ENCODE results near the gene LIPE. TPM values are rescaled to one million over a fixed set of nuclear protein-coding genes. Genes with fewer than 3 reads are reported as not detected.
"Not testable (repeated sequence)": the region's sequence is repeated elsewhere in the genome, so short reads cannot be mapped to it uniquely, and the experiment has no call there.

Gene LIPE
- polyA plus RNA-seq, 3 donors from 2014 or later = 1.9 to 3.9 (median 2.3) TPM

DNA sequence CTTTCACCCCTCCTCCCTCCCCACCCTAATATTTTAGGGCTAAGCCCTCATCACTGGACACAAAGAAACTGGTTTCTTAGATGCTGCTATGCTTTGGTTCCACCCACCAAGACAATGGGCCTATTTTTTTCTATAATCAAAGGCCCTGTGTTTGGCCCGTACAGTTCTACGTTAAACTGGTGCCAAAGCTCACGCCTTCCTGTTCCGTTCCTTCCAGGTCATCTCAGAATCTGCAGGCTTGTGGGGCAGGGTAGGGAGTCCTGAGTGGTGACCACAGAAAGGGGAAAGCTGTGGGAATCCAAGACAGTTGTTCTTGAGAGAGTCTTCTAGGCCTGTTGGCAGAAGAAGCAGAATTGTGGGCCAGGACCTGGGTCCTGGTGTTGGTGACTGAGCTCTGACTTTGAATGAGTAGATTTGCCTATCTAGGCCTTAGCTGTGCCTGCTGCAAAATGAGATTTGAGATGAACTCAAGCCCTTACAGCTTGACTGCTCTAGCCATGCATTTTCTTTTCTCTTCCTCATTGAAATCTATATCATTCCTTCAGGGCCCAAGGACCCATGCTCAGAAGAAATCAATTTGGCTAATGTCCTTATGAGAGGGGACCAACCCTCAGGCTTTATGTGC is 34.6 kb upstream of the LIPE start:
- Mint-ChIP-seq H3K4me3 (no peak overlapping the region), H3K27me3 (ENCODE audit: low read depth in 3 of 3) (peaks cover 0 to 2% (median 2%) of the 10 kb centered on the region in 3 donors), H3K9me3 (no peaks in the 10 kb centered on the region), H3K27ac (peak overlapping the region in 1 of 6 donors; percentile 70), H3K36me3 (peaks cover 0 to 9% (median 0%) of the 10 kb centered on the region in 3 donors), H3K4me1 (no peaks in the 10 kb centered on the region)
- no peak for DNase-seq

DNA sequence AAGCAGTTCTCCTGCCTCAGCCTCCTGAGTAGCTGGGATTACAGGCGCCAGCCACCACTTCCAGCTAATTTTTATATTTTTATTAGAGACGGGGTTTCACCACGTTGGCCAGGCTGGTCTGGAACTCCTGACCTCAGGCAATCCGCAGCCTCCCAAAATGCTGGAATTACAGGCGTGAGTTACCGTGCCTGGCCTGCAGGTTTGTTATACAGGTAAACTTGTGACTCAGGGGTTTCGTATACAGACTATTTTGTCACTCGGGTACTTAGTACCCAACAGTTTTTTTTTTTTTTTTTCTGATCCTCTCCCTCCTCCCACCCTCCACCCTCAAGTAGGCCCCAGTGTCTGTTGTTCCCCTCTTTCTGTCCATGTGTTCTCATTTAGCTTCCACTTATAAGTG is 34.0 kb upstream of the LIPE start:
- not testable (repeated sequence) for H3K4me1 Mint-ChIP-seq; H3K27me3 Mint-ChIP-seq (ENCODE audit: low read depth in 3 of 3); H3K4me3 Mint-ChIP-seq; H3K27ac Mint-ChIP-seq; DNase-seq; H3K36me3 Mint-ChIP-seq; H3K9me3 Mint-ChIP-seq

DNA sequence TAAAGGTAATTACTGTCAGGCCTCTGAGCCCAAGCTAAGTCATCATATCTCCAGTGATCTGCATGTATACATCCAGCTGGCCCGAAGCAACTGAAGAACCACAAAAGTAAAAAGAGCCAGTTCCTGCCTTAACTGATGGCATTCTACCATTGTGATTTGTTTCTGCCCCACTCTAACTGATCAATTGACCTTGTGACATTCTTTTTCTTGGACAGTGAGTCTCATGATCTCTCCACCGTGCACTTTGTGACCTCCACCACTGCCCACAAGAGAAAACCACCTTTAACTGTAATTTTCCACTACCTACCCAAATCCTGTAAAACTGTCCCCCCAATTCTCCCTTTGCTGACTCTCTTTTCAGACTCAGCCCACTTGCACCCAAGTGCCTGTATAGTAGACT is 32.7 kb upstream of the LIPE start:
- H3K27ac Mint-ChIP-seq = peak overlapping the region in 1 of 6 donors; percentile 37
- peaks cover under 1 to 2% (median 2%) of the 10 kb centered on the region in 3 donors for H3K27me3 Mint-ChIP-seq (ENCODE audit: low read depth in 3 of 3)
- H3K4me1 Mint-ChIP-seq = no peaks in the 10 kb centered on the region
- H3K9me3 Mint-ChIP-seq = no peaks in the 10 kb centered on the region
- no peak overlapping the region for H3K4me3 Mint-ChIP-seq
- H3K36me3 Mint-ChIP-seq = peaks cover 0 to 9% (median 0%) of the 10 kb centered on the region in 3 donors
- DNase-seq = no peak

- H3K27ac Mint-ChIP-seq = no peak overlapping the region
- peaks cover 2 to 8% (median 4%) of the 10 kb centered on the region in 3 donors for H3K27me3 Mint-ChIP-seq (ENCODE audit: low read depth in 3 of 3)
- H3K36me3 Mint-ChIP-seq = peaks cover 0 to 9% (median 0%) of the 10 kb centered on the region in 3 donors
- H3K4me1 Mint-ChIP-seq = peaks cover 0 to 1% of the 10 kb centered on the region in 2 donors
- H3K4me3 Mint-ChIP-seq = no peak overlapping the region
- no peaks in the 10 kb centered on the region for H3K9me3 Mint-ChIP-seq
- no peak for DNase-seq
Measured at GRCh38 chr19:42455621-42456081, 28.5 kb upstream of the LIPE start.

GRCh38 chr19:42455086-42455485 is 27.9 kb upstream of the LIPE start:
- DNase-seq = no peak
- H3K9me3 Mint-ChIP-seq = no peaks in the 10 kb centered on the region

GRCh38 chr19:42452590-42452989 is 25.4 kb upstream of the LIPE start:
- no peaks in the 10 kb centered on the region for H3K9me3 Mint-ChIP-seq
- H3K27me3 Mint-ChIP-seq (ENCODE audit: low read depth in 3 of 3) = peaks cover 0 to 6% (median 4%) of the 10 kb centered on the region in 3 donors
- no peak overlapping the region for H3K4me3 Mint-ChIP-seq
- H3K27ac Mint-ChIP-seq = no peak overlapping the region
- no peaks in the 10 kb centered on the region for H3K36me3 Mint-ChIP-seq
- DNase-seq = no peak
- peaks cover 0 to 1% of the 10 kb centered on the region in 2 donors for H3K4me1 Mint-ChIP-seq

More at GRCh38 chr19:42455086-42455485, 27.9 kb upstream of the LIPE start:
- peaks cover 0 to 8% (median 4%) of the 10 kb centered on the region in 3 donors for H3K27me3 Mint-ChIP-seq (ENCODE audit: low read depth in 3 of 3)
- H3K27ac Mint-ChIP-seq = no peak overlapping the region
- H3K4me1 Mint-ChIP-seq = peaks cover 0 to 1% of the 10 kb centered on the region in 2 donors
- H3K36me3 Mint-ChIP-seq = peaks cover 0 to 6% (median 0%) of the 10 kb centered on the region in 3 donors
- no peak overlapping the region for H3K4me3 Mint-ChIP-seq

DNA sequence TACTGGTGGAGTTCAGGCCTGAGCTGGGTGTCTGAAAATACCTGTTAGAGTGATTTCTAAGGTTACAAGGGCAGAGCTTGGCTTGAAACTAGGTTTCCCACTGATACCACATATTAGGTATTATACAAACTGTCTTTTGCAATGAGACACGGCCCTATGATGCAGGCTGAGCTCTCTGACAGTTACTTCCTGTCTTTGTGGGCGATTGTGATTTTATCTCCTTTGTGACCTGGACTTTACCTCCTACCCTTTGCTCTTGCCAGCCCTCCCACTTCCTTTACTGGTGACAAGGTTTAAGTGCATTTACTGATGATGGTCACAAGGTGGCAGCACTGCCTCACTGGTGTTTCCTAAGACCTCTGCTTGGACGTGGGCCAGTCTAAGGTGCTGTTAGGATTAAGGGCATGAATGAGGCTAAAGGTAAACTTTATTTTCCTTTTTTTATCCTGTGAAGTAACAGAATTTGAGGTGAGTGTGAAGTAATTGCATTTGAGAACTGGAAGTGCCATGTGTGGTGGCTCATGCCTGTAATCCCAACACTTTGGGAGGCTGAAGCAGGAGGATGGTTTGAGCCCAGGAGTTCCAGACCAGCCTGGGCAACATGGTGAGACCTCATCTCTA is 23.2 kb upstream of the LIPE start:
- Mint-ChIP-seq H3K4me1 (peaks cover 0 to 1% of the 10 kb centered on the region in 2 donors), H3K36me3 (no peaks in the 10 kb centered on the region), H3K27me3 (ENCODE audit: low read depth in 3 of 3) (peaks cover 0 to 6% (median 4%) of the 10 kb centered on the region in 3 donors), H3K9me3 (no peaks in the 10 kb centered on the region), H3K4me3 (no peak overlapping the region), H3K27ac (no peak overlapping the region)
- peak; percentile 79 to 87 (median 82) for DNase-seq

GRCh38 chr19:42448306-42448705 is 21.1 kb upstream of the LIPE start:
- H3K4me3 Mint-ChIP-seq; H3K36me3 Mint-ChIP-seq; DNase-seq; H3K9me3 Mint-ChIP-seq; H3K27ac Mint-ChIP-seq; H3K27me3 Mint-ChIP-seq (ENCODE audit: low read depth in 3 of 3); H3K4me1 Mint-ChIP-seq: not testable (repeated sequence)

DNA sequence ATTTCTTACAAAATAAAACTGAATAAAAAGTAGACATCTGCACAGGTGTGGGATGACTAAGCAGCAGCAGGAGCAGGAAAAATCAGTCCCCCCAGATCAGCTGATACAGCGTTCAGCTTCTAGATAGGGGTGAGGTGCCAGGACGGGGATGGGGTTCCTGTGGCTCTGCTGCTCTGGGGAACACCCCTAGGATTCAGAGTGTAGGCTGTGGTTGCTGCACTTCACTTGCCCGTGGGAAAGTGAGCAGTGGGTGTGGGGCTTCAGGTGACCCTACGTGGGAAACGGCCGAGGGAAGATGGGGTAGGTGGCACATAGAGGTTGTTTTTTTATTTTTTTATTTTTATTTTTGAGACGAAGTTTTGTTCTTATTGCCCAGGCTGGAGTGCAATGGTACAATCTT is 18.8 kb upstream of the LIPE start:
- H3K27ac Mint-ChIP-seq = no peak overlapping the region
- DNase-seq = no peak
- peaks cover 0 to 2% (median 2%) of the 10 kb centered on the region in 3 donors for H3K27me3 Mint-ChIP-seq (ENCODE audit: low read depth in 3 of 3)
- H3K9me3 Mint-ChIP-seq = no peaks in the 10 kb centered on the region
- peaks cover 5% of the 10 kb centered on the region in 2 donors for H3K4me1 Mint-ChIP-seq
- H3K4me3 Mint-ChIP-seq = no peak overlapping the region
- no peaks in the 10 kb centered on the region for H3K36me3 Mint-ChIP-seq

DNA sequence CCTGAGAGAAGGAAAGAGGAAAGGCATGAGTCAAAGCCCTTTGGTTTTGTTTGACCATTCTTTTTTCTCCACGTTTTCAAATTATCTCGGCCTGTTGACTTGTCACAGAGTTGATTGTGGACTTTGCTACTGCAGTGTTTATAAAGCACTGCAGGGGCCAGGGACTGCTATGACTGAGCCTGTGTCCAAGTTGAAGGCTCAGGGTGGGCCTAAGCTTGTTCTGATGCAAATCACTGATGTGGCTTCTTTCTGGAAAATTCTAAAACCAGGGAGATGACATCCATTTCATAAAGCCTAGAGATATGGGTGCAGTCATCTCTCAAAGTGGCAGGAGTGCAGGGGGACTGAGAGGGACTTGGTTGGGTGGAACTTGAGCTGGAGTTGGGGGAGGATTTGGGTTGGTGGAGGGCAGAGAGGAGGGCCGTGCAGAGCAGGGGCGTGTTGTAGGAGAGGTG is 16.8 kb upstream of the LIPE start:
- peaks cover 10 to 21% of the 10 kb centered on the region in 2 donors for H3K4me1 Mint-ChIP-seq
- no peak overlapping the region for H3K4me3 Mint-ChIP-seq
- no peak for DNase-seq
- peaks cover 2 to 5% (median 3%) of the 10 kb centered on the region in 3 donors for H3K27me3 Mint-ChIP-seq (ENCODE audit: low read depth in 3 of 3)
- no peaks in the 10 kb centered on the region for H3K9me3 Mint-ChIP-seq
- peak overlapping the region in 2 of 6 donors; percentile 17 to 70 for H3K27ac Mint-ChIP-seq
- no peaks in the 10 kb centered on the region for H3K36me3 Mint-ChIP-seq

- Mint-ChIP-seq H3K27ac (peak within 1 kb of the TSS in 1 of 6 donors; percentile 70), H3K36me3 (no peaks in the 10 kb centered on the region), H3K9me3 (no peaks in the 10 kb centered on the region), H3K4me3 (no peak within 1 kb of the TSS), H3K4me1 (peaks cover 14 to 29% of the 10 kb centered on the region in 2 donors), H3K27me3 (ENCODE audit: low read depth in 3 of 3) (peaks cover 2 to 5% (median 3%) of the 10 kb centered on the region in 3 donors)
- DNase-seq = no peak
Measured at GRCh38 chr19:42442833-42443232, 15.6 kb upstream of the LIPE start, which contains the start of gene CXCL17. Gene CXCL17 (minus strand): TSS chr19:42442946. CDS start chr19:42442832, 114 bp downstream.

GRCh38 chr19:42441049-42441445 is 13.9 kb upstream of the LIPE start:
- Mint-ChIP-seq H3K9me3 (no peaks in the 10 kb centered on the region), H3K36me3 (no peaks in the 10 kb centered on the region), H3K4me3 (peak overlapping the region in 1 of 5 donors; percentile 33), H3K27me3 (ENCODE audit: low read depth in 3 of 3) (peaks cover 2 to 5% (median 3%) of the 10 kb centered on the region in 3 donors), H3K4me1 (peaks cover 14 to 29% of the 10 kb centered on the region in 2 donors), H3K27ac (peak overlapping the region in 2 of 6 donors; percentile 8 to 58)
- DNase-seq = peak in 1 of 3 donors; percentile 19

GRCh38 chr19:42440357-42441048 is 13.3 kb upstream of the LIPE start:
- H3K4me1 Mint-ChIP-seq = peaks cover 14 to 29% of the 10 kb centered on the region in 2 donors

GRCh38 chr19:42436006-42436405 is 8.8 kb upstream of the LIPE start:
- Mint-ChIP-seq H3K4me1 (peaks cover 9 to 24% of the 10 kb centered on the region in 2 donors), H3K27ac (no peak overlapping the region), H3K4me3 (no peak overlapping the region), H3K36me3 (no peaks in the 10 kb centered on the region), H3K9me3 (no peaks in the 10 kb centered on the region), H3K27me3 (ENCODE audit: low read depth in 3 of 3) (peaks cover 0 to 5% (median 4%) of the 10 kb centered on the region in 3 donors)
- DNase-seq = no peak

More at GRCh38 chr19:42440357-42441048, 13.3 kb upstream of the LIPE start:
- Mint-ChIP-seq H3K36me3 (no peaks in the 10 kb centered on the region), H3K9me3 (no peaks in the 10 kb centered on the region), H3K27ac (peak overlapping the region in 2 of 6 donors; percentile 33 to 43), H3K27me3 (ENCODE audit: low read depth in 3 of 3) (peaks cover 2 to 5% (median 5%) of the 10 kb centered on the region in 3 donors), H3K4me3 (no peak overlapping the region)
- DNase-seq = peak; percentile 60 to 72 (median 63)
